ENCODE measurements around the gene IKZF5. TPM values are rescaled to one million over a fixed set of nuclear protein-coding genes. Genes with fewer than 3 reads are reported as not detected.

Gene IKZF5
- total RNA-seq, 1 donor from 2014 or later, result 10.5 TPM

GRCh38 chr10:123043409-123043925 lies 34.9 kb upstream of the IKZF5 start:
- TF ChIP-seq, protein P1, sequence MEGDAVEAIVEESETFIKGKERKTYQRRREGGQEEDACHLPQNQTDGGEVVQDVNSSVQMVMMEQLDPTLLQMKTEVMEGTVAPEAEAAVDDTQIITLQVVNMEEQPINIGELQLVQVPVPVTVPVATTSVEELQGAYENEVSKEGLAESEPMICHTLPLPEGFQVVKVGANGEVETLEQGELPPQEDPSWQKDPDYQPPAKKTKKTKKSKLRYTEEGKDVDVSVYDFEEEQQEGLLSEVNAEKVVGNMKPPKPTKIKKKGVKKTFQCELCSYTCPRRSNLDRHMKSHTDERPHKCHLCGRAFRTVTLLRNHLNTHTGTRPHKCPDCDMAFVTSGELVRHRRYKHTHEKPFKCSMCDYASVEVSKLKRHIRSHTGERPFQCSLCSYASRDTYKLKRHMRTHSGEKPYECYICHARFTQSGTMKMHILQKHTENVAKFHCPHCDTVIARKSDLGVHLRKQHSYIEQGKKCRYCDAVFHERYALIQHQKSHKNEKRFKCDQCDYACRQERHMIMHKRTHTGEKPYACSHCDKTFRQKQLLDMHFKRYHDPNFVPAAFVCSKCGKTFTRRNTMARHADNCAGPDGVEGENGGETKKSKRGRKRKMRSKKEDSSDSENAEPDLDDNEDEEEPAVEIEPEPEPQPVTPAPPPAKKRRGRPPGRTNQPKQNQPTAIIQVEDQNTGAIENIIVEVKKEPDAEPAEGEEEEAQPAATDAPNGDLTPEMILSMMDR (IDR thresholded peaks at IDR 0.05), result peak; percentile 80

GRCh38 chr10:123042708-123043408 lies 34.3 kb upstream of the IKZF5 start:
- no peaks in the 10 kb centered on the region for H3K9me3 Mint-ChIP-seq (ENCODE audit: unreplicated experiment)
- no peaks in the 10 kb centered on the region for H3K27me3 Mint-ChIP-seq (ENCODE audit: unreplicated experiment)
- H3K4me1 Mint-ChIP-seq (ENCODE audit: unreplicated experiment), result no peaks in the 10 kb centered on the region
- no peak for DNase-seq (ENCODE audit: extremely low spot score, unreplicated experiment)
- TF ChIP-seq, protein P1 (IDR thresholded peaks at IDR 0.05), result no peak
- no peak overlapping the region for H3K27ac Mint-ChIP-seq (ENCODE audit: unreplicated experiment)
- H3K36me3 Mint-ChIP-seq (ENCODE audit: unreplicated experiment), result no peaks in the 10 kb centered on the region
- H3K4me3 Mint-ChIP-seq (ENCODE audit: unreplicated experiment), result no peak overlapping the region

More at GRCh38 chr10:123043409-123043925, 34.9 kb upstream of the IKZF5 start:
- no peak overlapping the region for H3K4me3 Mint-ChIP-seq (ENCODE audit: unreplicated experiment)
- no peaks in the 10 kb centered on the region for H3K9me3 Mint-ChIP-seq (ENCODE audit: unreplicated experiment)
- peaks cover 5% of the 10 kb centered on the region for H3K36me3 Mint-ChIP-seq (ENCODE audit: unreplicated experiment)
- H3K27me3 Mint-ChIP-seq (ENCODE audit: unreplicated experiment), result no peaks in the 10 kb centered on the region
- DNase-seq (ENCODE audit: extremely low spot score, unreplicated experiment), result no peak
- no peak overlapping the region for H3K27ac Mint-ChIP-seq (ENCODE audit: unreplicated experiment)
- H3K4me1 Mint-ChIP-seq (ENCODE audit: unreplicated experiment), result no peaks in the 10 kb centered on the region

- Mint-ChIP-seq H3K4me3 (ENCODE audit: unreplicated experiment) (no peak overlapping the region), H3K9me3 (ENCODE audit: unreplicated experiment) (no peaks in the 10 kb centered on the region), H3K4me1 (ENCODE audit: unreplicated experiment) (no peaks in the 10 kb centered on the region), H3K27ac (ENCODE audit: unreplicated experiment) (no peak overlapping the region), H3K36me3 (ENCODE audit: unreplicated experiment) (peaks cover 10% of the 10 kb centered on the region), H3K27me3 (ENCODE audit: unreplicated experiment) (no peaks in the 10 kb centered on the region)
- DNase-seq (ENCODE audit: extremely low spot score, unreplicated experiment), result no peak
- TF ChIP-seq, protein P1 (IDR thresholded peaks at IDR 0.05), result no peak
Observed at GRCh38 chr10:123039632-123039930, 31.0 kb upstream of the IKZF5 start.

DNA sequence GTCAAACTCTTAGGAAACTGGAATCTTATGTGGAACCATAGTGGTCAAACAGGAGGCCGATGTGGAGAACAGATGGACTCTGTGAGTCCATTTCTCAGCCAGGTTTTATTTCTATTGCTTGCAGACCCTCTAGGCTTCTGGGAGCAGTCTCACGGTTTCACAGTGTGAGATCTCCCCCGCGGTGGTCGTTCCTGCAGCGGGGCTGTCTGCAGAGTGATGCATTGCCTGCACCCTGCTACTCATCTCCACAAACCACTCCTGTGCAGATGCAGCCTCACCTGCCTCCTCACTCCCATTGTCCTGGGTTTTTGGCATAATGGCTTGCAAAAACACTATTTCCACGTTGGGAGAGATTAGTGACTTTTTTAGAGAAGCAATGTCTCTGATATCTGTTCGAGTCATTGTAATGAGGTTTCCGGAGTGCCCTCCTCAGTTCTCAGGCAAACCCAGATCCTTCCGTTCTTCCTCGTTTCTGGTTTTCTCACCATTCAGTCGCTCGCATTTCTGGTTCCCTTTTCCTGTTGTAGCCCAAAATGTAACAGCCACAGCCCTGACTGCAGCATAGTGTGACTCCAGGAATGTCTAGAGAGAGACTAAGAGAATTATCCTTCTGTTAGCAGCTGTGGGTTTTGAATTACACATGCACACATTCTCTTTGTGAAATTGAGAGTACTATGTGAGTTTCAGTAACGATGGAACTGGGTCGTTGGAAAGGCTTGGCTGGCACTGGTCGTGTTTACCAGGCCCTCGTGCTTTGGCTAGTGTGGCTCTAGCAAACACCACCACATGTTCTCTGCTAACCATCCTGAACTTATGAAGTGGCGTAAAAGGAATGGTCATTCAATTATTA lies 30.4 kb upstream of the IKZF5 start:
- H3K27me3 Mint-ChIP-seq (ENCODE audit: unreplicated experiment), result no peaks in the 10 kb centered on the region
- TF ChIP-seq, protein P1 (IDR thresholded peaks at IDR 0.05), result no peak
- no peaks in the 10 kb centered on the region for H3K4me1 Mint-ChIP-seq (ENCODE audit: unreplicated experiment)
- no peaks in the 10 kb centered on the region for H3K9me3 Mint-ChIP-seq (ENCODE audit: unreplicated experiment)
- no peak for DNase-seq (ENCODE audit: extremely low spot score, unreplicated experiment)
- H3K27ac Mint-ChIP-seq (ENCODE audit: unreplicated experiment), result no peak overlapping the region
- H3K36me3 Mint-ChIP-seq (ENCODE audit: unreplicated experiment), result peaks cover 11% of the 10 kb centered on the region
- no peak overlapping the region for H3K4me3 Mint-ChIP-seq (ENCODE audit: unreplicated experiment)

DNA sequence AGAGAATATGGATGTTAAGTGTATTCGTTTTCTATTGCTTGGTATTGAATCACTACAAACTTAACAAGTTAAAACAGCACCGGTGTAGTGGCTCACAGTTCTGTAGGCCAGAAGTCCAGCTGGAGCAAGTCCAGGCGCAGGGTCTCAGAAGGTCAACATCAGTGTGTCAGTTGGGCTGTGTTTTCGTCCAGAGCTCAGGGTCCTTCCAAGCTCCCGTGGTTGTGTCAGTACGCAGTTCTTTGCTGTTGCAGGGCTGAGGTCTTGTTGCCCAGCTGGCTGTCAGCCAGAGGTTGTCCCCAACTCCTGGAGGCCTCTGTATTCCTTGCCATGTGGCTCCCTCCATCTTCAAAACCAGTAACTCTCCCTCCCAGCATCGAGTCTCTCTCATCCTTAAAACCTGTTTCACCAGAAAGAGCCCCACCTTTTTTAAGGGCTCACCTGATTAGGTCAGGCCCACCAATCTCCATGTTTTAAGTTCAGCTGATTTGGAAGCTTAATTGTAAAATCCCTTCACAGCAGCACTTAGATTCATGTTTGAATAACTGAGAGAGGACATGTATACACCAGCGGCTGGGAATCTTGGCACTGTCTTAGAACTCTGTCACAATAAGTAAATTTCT lies 27.0 kb upstream of the IKZF5 start:
- no peaks in the 10 kb centered on the region for H3K27me3 Mint-ChIP-seq (ENCODE audit: unreplicated experiment)
- H3K9me3 Mint-ChIP-seq (ENCODE audit: unreplicated experiment), result no peaks in the 10 kb centered on the region
- H3K4me3 Mint-ChIP-seq (ENCODE audit: unreplicated experiment), result no peak overlapping the region
- H3K27ac Mint-ChIP-seq (ENCODE audit: unreplicated experiment), result no peak overlapping the region
- peaks cover 11% of the 10 kb centered on the region for H3K36me3 Mint-ChIP-seq (ENCODE audit: unreplicated experiment)
- TF ChIP-seq, protein P1 (IDR thresholded peaks at IDR 0.05), result no peak
- no peaks in the 10 kb centered on the region for H3K4me1 Mint-ChIP-seq (ENCODE audit: unreplicated experiment)
- no peak for DNase-seq (ENCODE audit: extremely low spot score, unreplicated experiment)

Measured in osteocyte (in vitro differentiated cells).